Gastroesophageal sphincter (tissue), 3 donors: Measurements from ENCODE around the gene MACROD2.

Experiments
- CTCF ChIP-seq, 4 experiments: fragments of 200-600 bp in 2 of 4; fragments of 450-650 bp in 2 of 4; sonication (generic) in 1 of 4; IDR thresholded peaks; one replicate each; pipeline ENCODE4 v1.5.1; 2017 to 2019; ENCODE audit warnings: antibody characterized with exemption in 4 of 4, mild to moderate bottlenecking in 2 of 4, moderate library complexity in 2 of 4
- POLR2A ChIP-seq, 2 donors: fragments of 450-650 bp; IDR thresholded peaks; one replicate each; pipeline ENCODE4 v1.6.1; 2017; ENCODE audit warnings: antibody characterized with exemption in 2 of 2, mild to moderate bottlenecking in 2 of 2, moderate library complexity in 1 of 2
- POLR2AphosphoS5 ChIP-seq: sonication (generic); formaldehyde crosslinking; IDR thresholded peaks from one replicate; pipeline ENCODE4 v1.6.1; 2017; ENCODE audit warnings: antibody characterized with exemption

DNA sequence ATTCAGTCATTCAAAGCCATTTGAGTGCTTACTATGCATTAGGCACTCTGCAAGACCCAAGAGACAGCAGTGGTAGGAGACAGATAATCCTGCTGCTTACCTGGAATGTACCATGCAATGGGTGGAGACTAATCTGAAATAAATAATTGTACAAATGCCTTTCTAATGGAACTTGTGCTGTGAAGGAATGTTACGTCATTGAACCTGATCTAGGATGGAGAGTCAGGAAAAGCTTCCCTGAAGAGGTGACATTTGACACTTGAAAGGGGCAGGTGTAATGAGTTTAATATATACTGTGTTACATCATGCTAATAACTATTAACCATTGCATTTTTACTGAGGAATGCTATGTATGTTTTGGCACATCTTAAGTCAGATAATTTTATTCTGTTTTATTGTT lies 833.1 kb downstream of the MACROD2 start:
- TF ChIP-seq CTCF (IDR thresholded peaks at IDR 0.05) (no peak), POLR2AphosphoS5 (no peak), POLR2A (IDR thresholded peaks at IDR 0.05) (no peak)
